EH (cell line): ENCODE data around the gene BIN1.
A peak's percentile ranks its signal among the peaks of the same experiment; 100 is the strongest.

Experiments used
- DNase-seq: peaks from one replicate; pipeline ENCODE4 v3.0.0-alpha.2; 2015; ENCODE audit warnings: low read depth

The BIN1 gene

GRCh38 chr2:127074936-127075335, 32.0 kb downstream of the BIN1 start:
- DNase-seq = no peak

GRCh38 chr2:127074358-127074757, 32.6 kb downstream of the BIN1 start:
- DNase-seq = no peak

- no peak for DNase-seq
Observed at GRCh38 chr2:127072970-127073369, 34.0 kb downstream of the BIN1 start.

GRCh38 chr2:127072396-127072795, 34.6 kb downstream of the BIN1 start:
- no peak for DNase-seq

GRCh38 chr2:127071901-127072328, 35.0 kb downstream of the BIN1 start:
- no peak for DNase-seq

GRCh38 chr2:127070221-127070620, 36.7 kb downstream of the BIN1 start:
- DNase-seq = no peak

- DNase-seq = no peak
Observed at GRCh38 chr2:127069536-127069935, 37.4 kb downstream of the BIN1 start.

GRCh38 chr2:127069003-127069402, 38.0 kb downstream of the BIN1 start:
- no peak for DNase-seq

GRCh38 chr2:127068351-127068741, 38.6 kb downstream of the BIN1 start:
- no peak for DNase-seq

GRCh38 chr2:127067620-127068350, 39.2 kb downstream of the BIN1 start:
- DNase-seq = peak; percentile 50

GRCh38 chr2:127066942-127067341, 40.0 kb downstream of the BIN1 start:
- no peak for DNase-seq

GRCh38 chr2:127065940-127066318, 41.0 kb downstream of the BIN1 start:
- DNase-seq = no peak

- no peak for DNase-seq
Observed at GRCh38 chr2:127065299-127065939, 41.5 kb downstream of the BIN1 start.

- peak; percentile 98 for DNase-seq
Observed at GRCh38 chr2:127064642-127065250, 42.2 kb downstream of the BIN1 start.

GRCh38 chr2:127063701-127064590, 43.0 kb downstream of the BIN1 start:
- DNase-seq = no peak

GRCh38 chr2:127061375-127062273, 45.3 kb downstream of the BIN1 start:
- DNase-seq = peak; percentile 73

- no peak for DNase-seq
Observed at GRCh38 chr2:127060264-127060945, 46.5 kb downstream of the BIN1 start.

- no peak for DNase-seq
Observed at GRCh38 chr2:127059559-127059958, 47.4 kb downstream of the BIN1 start.

GRCh38 chr2:127058954-127059252, 48.1 kb downstream of the BIN1 start:
- DNase-seq = no peak

- no peak for DNase-seq
Observed at GRCh38 chr2:127058246-127058953, 48.6 kb downstream of the BIN1 start.
